GM06990 (cell line): ENCODE data around the gene NPAS3.

Experiments
- DNase-seq: peaks from one replicate; pipeline ENCODE4 v3.0.0-alpha.2; 2011; ENCODE audit not compliant: insufficient read length; ENCODE audit errors: extremely low read depth
- H3K27me3 ChIP-seq: replicated peaks from 2 replicates; pipeline ENCODE4 v1.6.0; 2011; ENCODE audit warnings: low read length; ENCODE audit not compliant: control insufficient read depth, insufficient read depth
- H3K36me3 ChIP-seq: 2 replicates; pipeline ENCODE4 v1.5.1; 2011; ENCODE audit warnings: low read length; ENCODE audit not compliant: control insufficient read depth, insufficient read depth
- H3K4me3 ChIP-seq: replicated peaks from 2 replicates; pipeline ENCODE4 v1.5.1; 2011; ENCODE audit warnings: low read depth, mild to moderate bottlenecking, control low read depth, low read length
- TF ChIP-seq, protein P1 (sequence below): IDR thresholded peaks from 2 replicates; pipeline ENCODE4 v1.5.1; 2011; ENCODE audit warnings: low read length, control low read depth, mild to moderate bottlenecking, inconsistent platforms; ENCODE audit not compliant: insufficient read depth, poor library complexity, severe bottlenecking

The NPAS3 gene

DNA sequence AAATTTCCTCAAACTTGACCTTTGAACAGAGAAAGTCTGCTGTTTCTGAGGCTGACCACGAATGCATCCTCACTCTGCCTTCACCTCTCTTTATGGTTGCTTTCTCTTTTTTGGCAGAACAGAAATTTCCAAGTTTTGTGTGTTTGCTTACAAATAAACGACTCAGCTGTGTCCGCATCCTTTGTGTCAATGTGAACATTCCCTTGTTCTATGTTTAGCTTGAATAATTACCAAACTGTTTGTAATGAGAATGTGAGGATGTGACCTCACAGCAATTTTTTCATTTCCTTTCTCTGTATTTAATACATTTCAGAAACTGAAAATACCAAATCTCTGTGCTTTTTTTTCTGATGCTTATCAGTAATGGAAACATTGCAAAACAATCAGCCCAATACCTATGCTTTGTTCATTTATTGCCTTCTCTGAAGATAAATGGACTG is 601.3 kb downstream of the NPAS3 start:
- no peaks in the 10 kb centered on the region for H3K27me3 ChIP-seq
- H3K4me3 ChIP-seq: no peak overlapping the region
- no peak for DNase-seq
- TF ChIP-seq, protein P1, sequence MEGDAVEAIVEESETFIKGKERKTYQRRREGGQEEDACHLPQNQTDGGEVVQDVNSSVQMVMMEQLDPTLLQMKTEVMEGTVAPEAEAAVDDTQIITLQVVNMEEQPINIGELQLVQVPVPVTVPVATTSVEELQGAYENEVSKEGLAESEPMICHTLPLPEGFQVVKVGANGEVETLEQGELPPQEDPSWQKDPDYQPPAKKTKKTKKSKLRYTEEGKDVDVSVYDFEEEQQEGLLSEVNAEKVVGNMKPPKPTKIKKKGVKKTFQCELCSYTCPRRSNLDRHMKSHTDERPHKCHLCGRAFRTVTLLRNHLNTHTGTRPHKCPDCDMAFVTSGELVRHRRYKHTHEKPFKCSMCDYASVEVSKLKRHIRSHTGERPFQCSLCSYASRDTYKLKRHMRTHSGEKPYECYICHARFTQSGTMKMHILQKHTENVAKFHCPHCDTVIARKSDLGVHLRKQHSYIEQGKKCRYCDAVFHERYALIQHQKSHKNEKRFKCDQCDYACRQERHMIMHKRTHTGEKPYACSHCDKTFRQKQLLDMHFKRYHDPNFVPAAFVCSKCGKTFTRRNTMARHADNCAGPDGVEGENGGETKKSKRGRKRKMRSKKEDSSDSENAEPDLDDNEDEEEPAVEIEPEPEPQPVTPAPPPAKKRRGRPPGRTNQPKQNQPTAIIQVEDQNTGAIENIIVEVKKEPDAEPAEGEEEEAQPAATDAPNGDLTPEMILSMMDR: no peak
- H3K36me3 ChIP-seq: no peaks in the 10 kb centered on the region

DNA sequence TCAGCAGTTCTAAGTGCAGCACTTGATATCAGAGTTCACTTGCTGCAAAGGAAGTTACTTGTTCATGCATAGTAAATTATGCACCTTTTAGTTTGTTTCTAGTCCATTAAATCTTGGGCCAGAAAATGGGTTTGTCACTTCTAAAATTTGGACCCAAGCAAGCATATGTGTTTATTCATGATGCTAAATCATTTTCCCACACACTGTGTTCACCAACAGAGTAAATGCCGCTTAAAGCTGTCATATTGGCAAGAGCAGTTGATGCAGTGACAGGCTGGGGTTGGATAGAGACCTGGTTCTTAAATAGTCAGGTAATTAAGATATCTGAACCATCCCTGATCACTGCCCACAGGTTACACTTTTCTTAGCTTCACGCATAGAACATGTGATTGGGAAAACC is 602.5 kb downstream of the NPAS3 start:
- no peak for DNase-seq
- H3K36me3 ChIP-seq: no peaks in the 10 kb centered on the region
- H3K27me3 ChIP-seq: no peaks in the 10 kb centered on the region
- TF ChIP-seq, protein P1: no peak
- H3K4me3 ChIP-seq: no peak overlapping the region

DNA sequence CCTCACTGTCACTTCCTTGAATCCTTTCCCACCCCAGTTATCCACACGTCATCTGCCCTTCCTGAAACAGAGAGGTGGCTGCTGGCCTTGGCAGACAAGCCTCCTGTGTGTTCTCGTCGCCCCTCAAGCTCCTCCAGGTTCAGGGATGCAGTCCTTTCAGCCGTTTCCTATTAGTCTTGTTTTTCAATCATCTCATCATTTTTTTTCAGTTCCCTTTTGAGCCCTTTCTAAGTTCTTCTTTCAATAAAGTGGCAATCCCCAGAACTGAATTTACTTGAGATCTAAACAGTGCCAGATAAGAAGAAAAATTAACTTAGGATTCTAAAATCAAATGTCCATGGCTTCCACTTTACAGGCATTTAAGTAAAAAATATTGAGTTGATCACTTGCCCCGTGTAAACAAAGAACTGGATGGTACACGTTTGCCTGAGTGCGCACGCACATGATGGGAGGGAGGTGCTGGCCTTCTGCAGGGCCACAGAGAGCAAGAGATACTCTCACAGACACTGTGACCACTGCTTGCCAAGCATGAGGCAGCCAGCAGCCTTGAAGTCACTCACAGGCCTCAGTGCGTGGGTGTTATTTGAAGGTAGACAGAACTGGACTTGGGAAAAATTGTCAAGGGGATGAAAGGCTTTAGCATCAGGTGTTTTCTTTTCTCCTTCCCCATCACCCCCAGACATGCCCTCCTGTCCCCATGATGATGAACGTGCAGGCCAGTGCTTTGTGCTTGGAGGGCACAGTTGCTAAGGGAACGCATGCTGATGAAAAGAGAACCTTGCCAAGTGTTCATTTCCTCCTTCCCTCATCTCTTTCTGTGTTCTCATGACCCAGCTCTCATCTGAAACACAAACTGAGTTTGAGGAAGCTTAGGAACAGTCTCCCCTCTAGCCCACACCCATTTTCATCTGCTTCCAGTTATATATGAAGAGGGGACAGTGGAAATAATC is 603.9 kb downstream of the NPAS3 start:
- no peak for DNase-seq
- no peak overlapping the region for H3K4me3 ChIP-seq
- H3K27me3 ChIP-seq: no peaks in the 10 kb centered on the region
- TF ChIP-seq, protein P1: no peak
- H3K36me3 ChIP-seq: no peaks in the 10 kb centered on the region

DNA sequence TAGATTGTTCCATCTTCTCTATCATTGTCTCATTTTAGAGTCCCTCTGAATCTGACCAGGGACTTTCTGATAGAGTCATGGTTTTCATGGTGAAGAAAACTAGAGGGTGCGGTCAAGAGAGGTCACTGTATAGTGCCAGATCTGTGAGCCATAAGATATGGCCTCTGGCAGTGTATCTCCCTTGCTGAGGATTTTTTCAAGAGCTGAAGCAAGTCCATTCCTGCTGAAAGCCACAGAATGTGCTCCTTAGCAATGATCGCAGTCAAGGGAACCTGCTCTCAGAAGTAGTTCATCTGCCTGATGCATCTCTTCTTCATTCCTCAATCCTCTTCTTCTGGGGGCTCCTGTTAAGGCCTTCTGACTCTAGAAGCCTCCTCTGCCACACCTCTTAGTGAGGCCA is 607.0 kb downstream of the NPAS3 start:
- no peak for DNase-seq
- Histone ChIP-seq H3K36me3 (no peaks in the 10 kb centered on the region), H3K27me3 (no peaks in the 10 kb centered on the region), H3K4me3 (no peak overlapping the region)
- TF ChIP-seq, protein P1: no peak

DNA sequence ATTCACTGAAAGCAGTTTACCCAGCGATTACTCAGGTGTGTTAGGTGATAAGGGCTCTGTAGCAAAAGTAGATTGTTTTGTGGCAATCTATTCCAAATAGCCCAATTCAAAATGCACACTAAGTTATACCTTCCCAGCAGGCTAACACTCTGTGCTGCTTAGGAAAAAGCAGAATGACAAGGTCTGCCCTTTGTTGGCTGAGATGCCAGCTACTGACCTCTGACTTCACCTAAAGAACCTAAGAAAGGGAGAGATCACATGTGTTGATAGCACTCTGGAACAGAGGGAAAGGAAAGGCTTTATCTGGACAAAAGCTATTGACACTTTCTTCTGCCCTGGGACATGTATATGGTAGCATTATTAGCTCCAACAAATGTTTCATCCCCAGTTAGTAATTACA is 609.9 kb downstream of the NPAS3 start:
- no peaks in the 10 kb centered on the region for H3K36me3 ChIP-seq
- TF ChIP-seq, protein P1: no peak
- no peak overlapping the region for H3K4me3 ChIP-seq
- no peak for DNase-seq
- no peaks in the 10 kb centered on the region for H3K27me3 ChIP-seq

DNA sequence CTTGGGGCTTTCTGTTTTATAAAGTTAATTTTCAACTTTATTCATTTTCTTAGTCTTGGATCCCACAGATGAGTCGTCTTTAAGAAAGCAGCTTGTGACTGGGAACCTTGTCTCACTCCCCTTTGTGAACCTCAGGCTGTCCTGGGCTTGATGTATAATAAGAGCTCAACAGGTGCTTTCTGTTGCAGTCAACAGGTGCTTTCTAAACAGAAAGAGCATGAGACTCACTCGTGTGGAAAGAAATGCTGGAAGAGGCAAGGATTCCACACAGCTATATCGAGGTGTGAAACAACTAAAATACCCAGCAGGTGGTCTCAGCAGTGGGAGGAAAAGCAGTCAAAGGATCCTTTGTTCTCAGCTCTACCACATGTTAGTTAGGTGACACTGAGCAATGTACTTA is 613.3 kb downstream of the NPAS3 start:
- H3K27me3 ChIP-seq: no peaks in the 10 kb centered on the region
- TF ChIP-seq, protein P1: no peak
- no peak for DNase-seq
- H3K4me3 ChIP-seq: no peak overlapping the region
- no peaks in the 10 kb centered on the region for H3K36me3 ChIP-seq
